IPS-15b (cell line): ENCODE results near the gene PRSS27.

Experiments used
- H3K27me3 ChIP-seq: one replicate; pipeline ENCODE4 v1.6.1; 2013; ENCODE audit warnings: low read length; ENCODE audit not compliant: control insufficient read depth, insufficient read depth
- H3K36me3 ChIP-seq: one replicate; pipeline ENCODE4 v1.6.1; 2013; ENCODE audit warnings: low read length; ENCODE audit not compliant: control insufficient read depth, insufficient read depth
- H3K4me1 ChIP-seq: one replicate; pipeline ENCODE4 v1.6.1; 2013; ENCODE audit warnings: mild to moderate bottlenecking, low read length; ENCODE audit not compliant: control insufficient read depth, insufficient read depth
- H3K4me3 ChIP-seq: one replicate; pipeline ENCODE4 v1.5.1; 2013; ENCODE audit warnings: low read depth, low read length
- H3K9ac ChIP-seq: one replicate; pipeline ENCODE4 v1.6.1; 2013; ENCODE audit warnings: low read depth, mild to moderate bottlenecking, low read length
- H3K9me3 ChIP-seq: one replicate; pipeline ENCODE4 v1.6.1; 2013; ENCODE audit warnings: mild to moderate bottlenecking, low read length; ENCODE audit not compliant: control insufficient read depth, insufficient read depth

The PRSS27 gene

DNA sequence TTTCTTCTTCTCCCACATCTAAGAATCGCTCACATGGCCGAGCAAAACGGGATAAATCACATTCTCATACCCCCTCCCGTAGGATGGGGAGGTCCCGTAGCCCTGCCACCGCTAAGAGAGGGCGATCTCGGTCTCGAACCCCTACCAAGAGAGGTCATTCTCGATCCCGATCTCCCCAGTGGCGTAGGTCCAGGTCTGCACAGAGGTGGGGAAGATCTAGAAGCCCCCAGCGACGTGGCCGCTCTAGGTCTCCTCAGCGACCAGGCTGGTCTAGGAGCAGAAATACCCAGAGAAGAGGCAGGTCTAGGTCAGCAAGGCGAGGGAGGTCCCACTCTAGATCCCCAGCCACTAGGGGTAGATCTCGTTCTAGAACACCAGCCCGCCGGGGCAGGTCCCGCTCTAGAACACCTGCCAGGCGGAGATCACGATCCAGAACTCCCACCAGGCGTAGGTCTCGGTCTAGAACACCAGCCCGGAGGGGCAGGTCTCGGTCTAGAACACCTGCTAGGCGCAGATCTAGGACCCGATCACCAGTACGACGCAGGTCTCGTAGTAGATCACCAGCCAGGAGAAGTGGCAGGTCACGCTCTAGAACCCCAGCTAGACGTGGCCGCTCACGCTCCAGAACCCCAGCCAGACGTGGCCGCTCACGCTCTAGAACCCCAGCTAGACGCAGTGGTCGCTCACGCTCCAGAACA, 42.0 kb upstream of the PRSS27 start:
- Histone ChIP-seq H3K4me3 (no peak overlapping the region), H3K4me1 (no peaks in the 10 kb centered on the region), H3K27me3 (no peaks in the 10 kb centered on the region), H3K36me3 (peaks cover 94% of the 10 kb centered on the region), H3K9ac (no peak overlapping the region), H3K9me3 (peaks cover 7% of the 10 kb centered on the region)

DNA sequence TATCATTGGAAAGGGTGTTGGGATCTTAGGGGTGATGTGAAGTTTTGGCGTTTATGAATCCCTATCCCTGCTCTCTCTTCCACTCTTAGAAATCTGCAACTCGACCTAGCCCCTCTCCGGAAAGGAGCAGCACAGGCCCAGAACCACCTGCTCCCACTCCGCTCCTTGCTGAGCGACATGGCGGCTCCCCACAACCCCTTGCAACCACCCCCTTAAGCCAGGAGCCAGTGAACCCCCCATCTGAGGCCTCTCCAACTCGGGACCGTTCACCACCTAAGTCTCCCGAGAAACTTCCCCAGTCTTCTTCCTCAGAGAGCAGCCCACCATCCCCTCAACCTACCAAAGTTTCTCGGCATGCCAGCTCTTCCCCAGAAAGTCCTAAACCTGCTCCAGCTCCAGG, 41.4 kb upstream of the PRSS27 start:
- H3K9me3 ChIP-seq, result peaks cover 7% of the 10 kb centered on the region
- H3K36me3 ChIP-seq, result peaks cover 92% of the 10 kb centered on the region
- H3K9ac ChIP-seq, result no peak overlapping the region
- H3K4me1 ChIP-seq, result no peaks in the 10 kb centered on the region
- H3K4me3 ChIP-seq, result no peak overlapping the region
- H3K27me3 ChIP-seq, result no peaks in the 10 kb centered on the region

DNA sequence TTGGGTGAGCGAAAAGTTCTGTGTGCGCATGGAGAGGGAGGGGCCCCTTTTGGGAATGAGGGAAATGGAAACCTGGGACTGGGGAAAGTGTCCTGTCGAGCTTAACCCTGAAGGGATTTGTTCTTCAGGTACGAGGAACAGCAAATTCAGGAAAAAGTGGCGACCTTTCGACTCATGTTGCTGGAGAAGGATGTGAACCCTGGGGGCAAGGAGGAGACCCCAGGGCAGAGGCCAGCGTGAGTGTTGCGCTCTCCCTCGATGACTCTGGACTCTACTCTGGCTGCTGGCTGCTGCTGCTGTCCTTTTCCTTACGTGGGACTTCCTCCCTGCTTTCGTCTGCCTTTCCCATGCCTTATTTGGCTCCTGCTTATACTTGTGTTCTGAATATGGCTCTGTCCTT, 37.3 kb upstream of the PRSS27 start:
- Histone ChIP-seq H3K9ac (no peak overlapping the region), H3K9me3 (peaks cover 3% of the 10 kb centered on the region), H3K36me3 (peaks cover 56% of the 10 kb centered on the region), H3K4me1 (peaks cover 15% of the 10 kb centered on the region), H3K4me3 (no peak overlapping the region), H3K27me3 (no peaks in the 10 kb centered on the region)

DNA sequence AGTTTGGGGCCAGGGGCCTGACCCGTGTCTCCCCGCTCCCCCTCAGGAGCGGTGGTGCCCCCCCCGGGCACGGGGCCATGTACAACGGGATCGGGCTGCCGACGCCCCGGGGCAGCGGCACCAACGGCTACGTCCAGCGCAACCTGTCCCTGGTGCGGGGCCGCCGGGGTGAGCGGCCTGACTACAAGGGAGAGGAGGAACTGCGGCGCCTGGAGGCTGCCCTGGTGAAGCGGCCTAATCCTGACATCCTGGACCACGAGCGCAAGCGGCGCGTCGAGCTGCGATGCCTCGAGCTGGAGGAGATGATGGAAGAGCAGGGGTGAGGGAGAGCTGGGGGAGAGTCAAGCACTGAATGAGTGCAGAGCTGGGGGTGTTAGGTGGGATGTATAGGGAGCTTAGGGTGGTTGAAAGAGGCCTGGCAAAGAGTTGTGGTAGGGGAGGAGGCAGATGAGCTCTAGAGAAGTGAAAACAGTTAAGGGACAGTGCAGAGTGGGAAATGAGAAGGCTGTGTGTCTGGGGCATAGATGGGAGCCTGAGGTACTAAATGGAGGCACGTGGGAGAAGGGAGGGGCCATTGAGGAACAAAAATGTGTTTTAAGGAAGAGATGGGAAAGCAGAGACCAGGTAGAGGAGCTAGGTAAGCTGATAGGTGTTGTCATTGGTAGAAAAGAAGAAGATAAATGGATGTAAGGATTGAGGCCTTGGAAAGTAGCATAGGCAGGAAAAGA, 36.4 kb upstream of the PRSS27 start:
- Histone ChIP-seq H3K9me3 (no peaks in the 10 kb centered on the region), H3K27me3 (no peaks in the 10 kb centered on the region), H3K4me1 (peaks cover 15% of the 10 kb centered on the region), H3K36me3 (peaks cover 47% of the 10 kb centered on the region), H3K4me3 (no peak overlapping the region), H3K9ac (no peak overlapping the region)

DNA sequence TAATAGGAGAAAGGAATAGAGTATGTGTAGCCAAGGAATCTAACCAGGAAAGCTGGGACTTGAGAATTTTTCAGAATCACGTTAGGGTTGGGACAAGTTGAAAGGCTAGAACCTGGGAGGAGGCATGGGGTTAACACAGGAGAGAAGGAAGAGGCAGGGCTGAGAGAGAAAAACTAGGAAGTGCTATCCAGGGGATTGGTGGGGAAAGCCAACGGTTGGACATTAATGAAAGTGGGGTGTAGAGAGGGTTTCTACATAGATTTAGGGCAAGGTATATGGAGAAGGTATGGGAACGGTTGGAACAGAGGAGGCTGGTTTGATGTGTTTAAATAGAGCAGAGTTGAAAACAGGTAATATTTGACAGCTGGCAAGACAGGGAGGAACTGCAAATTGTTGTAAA, 35.1 kb upstream of the PRSS27 start:
- no peaks in the 10 kb centered on the region for H3K9me3 ChIP-seq
- no peaks in the 10 kb centered on the region for H3K27me3 ChIP-seq
- H3K4me1 ChIP-seq, result peaks cover 15% of the 10 kb centered on the region
- H3K36me3 ChIP-seq, result peaks cover 35% of the 10 kb centered on the region
- no peak overlapping the region for H3K9ac ChIP-seq
- H3K4me3 ChIP-seq, result peak overlapping the region; percentile 88

DNA sequence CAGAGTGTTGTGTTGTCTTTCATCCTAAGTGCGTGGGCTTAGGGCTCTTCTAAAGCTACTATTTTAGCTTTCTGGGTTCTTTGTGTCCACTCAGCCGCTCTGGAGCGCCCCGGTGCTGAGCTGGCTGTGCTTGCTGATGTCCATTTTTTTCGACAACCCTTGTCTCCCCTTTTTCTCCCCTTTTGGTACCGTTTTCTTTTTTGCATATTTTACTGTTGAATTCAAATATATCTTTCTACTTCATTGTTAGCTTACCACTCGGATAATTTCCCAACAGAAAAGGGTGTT, 33.7 kb upstream of the PRSS27 start:
- Histone ChIP-seq H3K4me3 (peak overlapping the region; percentile 88), H3K9ac (peak overlapping the region; percentile 93), H3K27me3 (no peaks in the 10 kb centered on the region), H3K4me1 (peaks cover 15% of the 10 kb centered on the region), H3K36me3 (peaks cover 23% of the 10 kb centered on the region), H3K9me3 (no peaks in the 10 kb centered on the region)

DNA sequence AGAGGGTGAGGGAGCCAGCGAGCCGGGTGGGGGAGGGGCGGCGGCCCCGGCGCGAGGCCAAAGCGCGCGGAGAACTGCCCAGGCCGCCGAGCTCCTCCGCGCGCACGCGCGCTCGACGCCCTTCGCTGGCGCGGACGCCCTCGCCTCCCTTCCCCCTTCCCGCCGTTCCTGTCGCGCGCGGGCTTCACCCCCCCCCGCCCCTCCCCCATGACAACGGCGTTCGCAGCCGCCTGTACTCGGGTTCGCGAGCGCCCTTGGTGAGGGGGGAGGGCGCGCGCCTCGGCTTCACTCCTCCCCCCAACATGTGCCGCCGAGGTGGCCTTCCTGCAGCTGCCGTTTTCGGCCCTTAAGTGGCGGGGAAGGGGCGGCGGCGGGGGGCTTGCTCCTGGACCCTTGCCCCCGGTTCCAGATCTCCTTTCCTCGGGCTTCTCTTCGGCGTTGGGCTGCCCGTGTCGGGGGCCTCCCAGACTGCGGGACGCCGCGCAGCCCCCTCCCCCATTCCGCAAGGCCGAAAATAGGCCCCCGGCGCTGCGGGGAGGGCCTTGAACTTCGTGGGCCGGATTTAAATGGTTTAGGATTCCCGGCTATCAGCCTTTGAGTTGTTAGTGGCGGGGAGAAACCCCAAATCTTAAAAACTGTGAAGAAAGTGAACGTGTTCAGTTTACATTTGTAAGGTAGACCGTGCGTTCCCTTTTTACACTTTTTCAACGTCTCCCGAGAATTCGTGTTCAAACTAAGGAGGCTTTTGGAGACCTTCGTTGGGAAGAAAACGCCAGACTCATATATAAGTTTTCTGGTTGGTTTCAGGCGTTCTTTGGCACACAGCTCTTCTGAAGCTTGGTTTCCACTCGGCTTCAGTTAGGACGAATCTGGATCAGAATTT, 33.1 kb upstream of the PRSS27 start:
- peaks cover 19% of the 10 kb centered on the region for H3K36me3 ChIP-seq
- H3K4me3 ChIP-seq, result peak overlapping the region; percentile 88
- no peaks in the 10 kb centered on the region for H3K9me3 ChIP-seq
- H3K27me3 ChIP-seq, result no peaks in the 10 kb centered on the region
- peak overlapping the region; percentile 97 for H3K9ac ChIP-seq
- H3K4me1 ChIP-seq, result peaks cover 15% of the 10 kb centered on the region

DNA sequence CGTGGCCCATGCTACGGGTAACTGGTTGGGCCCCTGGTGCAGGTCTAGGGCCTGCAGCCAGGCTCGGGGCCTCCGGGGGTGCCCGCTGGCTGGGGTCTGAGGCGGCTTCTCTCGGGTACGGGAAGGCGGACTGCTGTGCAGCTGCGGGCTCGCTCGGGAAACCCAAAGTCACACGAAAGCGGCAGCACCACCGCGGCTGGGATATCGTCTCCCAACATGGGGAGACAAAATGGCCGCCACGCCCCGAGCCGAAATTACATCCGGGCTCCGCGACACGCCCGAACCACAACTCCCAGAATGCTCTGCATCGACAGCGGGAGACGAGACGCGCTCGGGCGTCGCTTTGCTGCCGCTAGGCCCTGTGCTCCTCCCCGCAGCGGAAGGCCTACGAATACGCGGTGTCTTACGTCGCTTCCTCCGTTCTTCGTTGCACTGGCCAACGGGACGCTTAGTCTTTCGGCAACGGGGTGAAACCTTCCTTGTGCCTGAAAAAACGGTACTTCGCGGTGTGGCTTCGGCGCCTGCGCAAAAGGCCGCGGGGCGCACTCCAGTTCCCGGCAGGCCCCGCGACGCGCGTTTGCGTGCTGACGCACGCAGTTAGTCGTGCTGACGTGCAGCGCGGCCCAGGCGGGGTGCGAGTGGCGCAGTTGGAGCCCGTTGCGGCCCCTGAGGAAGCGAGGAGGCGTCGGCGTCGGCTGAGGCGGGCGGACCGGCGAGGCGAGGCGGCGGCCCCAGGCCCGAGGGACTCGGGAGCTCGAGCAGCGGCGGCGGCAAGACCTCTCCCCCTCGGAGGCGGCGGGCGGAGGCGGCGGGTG, 32.2 kb upstream of the PRSS27 start, which contains the start of gene SRRM2:
Gene SRRM2 (plus strand): TSS at position 604 of the 815 bp plus-strand sequence. CDS start 3,727 bp downstream, outside the sequence.
- H3K36me3 ChIP-seq, result peaks cover 11% of the 10 kb centered on the region

DNA sequence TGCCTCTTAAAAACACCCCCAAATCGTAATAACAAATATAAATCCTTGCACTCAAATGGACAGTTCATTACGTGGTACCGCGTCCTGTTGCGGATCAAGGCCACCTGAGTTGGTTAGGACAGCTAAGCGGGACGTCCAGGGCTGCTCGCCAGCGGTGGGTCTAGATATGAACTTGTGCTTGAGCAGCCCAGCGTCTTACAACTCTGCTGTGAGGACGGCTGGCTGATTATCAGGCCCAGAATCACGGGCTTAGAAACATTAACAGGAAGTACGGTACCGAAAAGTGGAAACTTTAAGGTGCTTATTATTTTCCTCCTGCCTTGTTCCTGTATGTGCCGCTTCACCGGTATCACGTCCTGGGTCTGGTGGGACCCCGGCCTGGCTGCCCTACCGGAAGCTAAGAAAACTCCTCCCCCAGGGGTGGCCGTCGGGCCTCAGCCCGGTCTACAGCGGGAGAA, 31.6 kb upstream of the PRSS27 start:
- no peaks in the 10 kb centered on the region for H3K9me3 ChIP-seq
- H3K4me3 ChIP-seq, result peak overlapping the region; percentile 88

More for the DNA sequence above, 32.2 kb upstream of the PRSS27 start, which contains the start of gene SRRM2:
- Histone ChIP-seq H3K27me3 (no peaks in the 10 kb centered on the region), H3K4me1 (peaks cover 15% of the 10 kb centered on the region), H3K9me3 (no peaks in the 10 kb centered on the region), H3K9ac (peak within 1 kb of the TSS; percentile 97), H3K4me3 (peak within 1 kb of the TSS; percentile 88)

DNA sequence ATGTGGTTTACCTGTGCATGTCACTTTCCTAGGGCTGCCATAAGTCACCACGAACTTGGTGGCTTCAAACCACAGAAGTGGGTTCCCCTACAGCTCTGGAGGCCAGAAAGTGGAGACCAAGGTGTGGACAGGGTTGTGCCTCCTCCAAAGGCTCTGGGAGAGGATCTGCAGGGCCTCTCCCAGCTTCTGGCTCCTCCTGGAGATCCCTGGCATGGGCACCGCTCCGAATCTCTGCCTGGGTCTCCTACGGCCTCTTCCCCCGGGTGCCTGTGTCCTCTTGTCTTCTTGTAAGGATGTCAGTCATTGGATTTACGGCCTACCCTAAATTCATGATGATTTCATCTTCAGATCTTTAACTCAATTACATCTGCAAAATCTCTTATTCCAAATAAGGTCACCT, 29.9 kb upstream of the PRSS27 start:
- no peak overlapping the region for H3K9ac ChIP-seq
- peaks cover 5% of the 10 kb centered on the region for H3K4me1 ChIP-seq
- no peaks in the 10 kb centered on the region for H3K9me3 ChIP-seq
- H3K36me3 ChIP-seq, result peaks cover 2% of the 10 kb centered on the region
- no peak overlapping the region for H3K4me3 ChIP-seq
- H3K27me3 ChIP-seq, result no peaks in the 10 kb centered on the region

More for the DNA sequence above, 31.6 kb upstream of the PRSS27 start:
- Histone ChIP-seq H3K36me3 (peaks cover 8% of the 10 kb centered on the region), H3K4me1 (peaks cover 15% of the 10 kb centered on the region), H3K27me3 (no peaks in the 10 kb centered on the region), H3K9ac (peak overlapping the region; percentile 97)

DNA sequence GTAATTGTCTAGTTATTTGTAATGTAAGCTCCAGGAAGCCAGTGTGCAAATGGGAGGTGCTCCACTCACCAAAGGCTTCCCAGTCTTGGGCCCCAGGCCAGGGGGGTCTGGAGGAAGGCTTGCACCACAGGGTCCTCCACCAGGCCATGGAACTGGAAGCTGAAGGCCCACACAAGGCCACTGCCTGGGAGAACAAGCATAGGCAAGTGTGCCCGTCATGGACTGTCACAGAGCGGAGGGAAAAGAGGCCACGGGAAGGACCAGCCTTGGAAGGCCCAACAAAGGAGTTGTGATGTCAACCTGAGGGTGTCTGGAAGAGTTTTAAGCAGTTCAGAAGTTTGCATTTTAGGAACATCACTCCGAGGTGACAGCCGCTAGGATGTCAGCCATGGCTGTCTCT, 29.5 kb upstream of the PRSS27 start:
- H3K9ac ChIP-seq, result no peak overlapping the region
- peaks cover under 1% of the 10 kb centered on the region for H3K4me1 ChIP-seq
- H3K36me3 ChIP-seq, result peaks cover 2% of the 10 kb centered on the region
- H3K27me3 ChIP-seq, result no peaks in the 10 kb centered on the region
- no peak overlapping the region for H3K4me3 ChIP-seq
- H3K9me3 ChIP-seq, result no peaks in the 10 kb centered on the region
